Activated gamma-delta T cell (primary cell): Measurements from ENCODE around the gene UGT1A6.
"Not testable (repeated sequence)": the region's sequence is repeated elsewhere in the genome, so short reads cannot be mapped to it uniquely, and the experiment has no call there.

Experiments
- DNase-seq: peaks from one replicate; lab custom pipeline; 2025; lab: John Stamatoyannopoulos, UW
- total RNA-seq, 2 donors: gene quantifications; one replicate each; lab custom pipeline; 2026; lab: John Stamatoyannopoulos, UW

The UGT1A6 gene
- 0 reads per million in 2 donors for total RNA-seq

DNA sequence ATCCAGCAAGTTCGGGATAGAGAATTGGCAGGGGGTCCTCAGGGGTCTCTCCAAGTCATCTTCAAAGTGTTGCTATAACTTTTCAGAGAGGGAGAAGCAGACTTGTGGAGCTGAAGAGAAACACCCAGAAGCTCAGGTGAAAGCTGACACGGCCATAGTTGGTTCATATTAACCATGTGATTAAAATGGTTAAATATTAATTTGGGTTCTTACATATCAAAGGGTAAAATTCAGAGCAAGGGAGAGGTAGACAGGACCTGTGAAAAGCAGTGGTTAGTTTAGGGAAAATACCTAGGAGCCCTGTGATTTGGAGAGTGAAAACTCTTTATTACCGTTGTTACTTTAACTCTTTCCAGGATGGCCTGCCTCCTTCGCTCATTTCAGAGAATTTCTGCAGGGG lies at the start of gene UGT1A6:
TSS of gene UGT1A6 (plus strand) at position 243 of the 400 bp plus-strand sequence. CDS start at position 358, 115 bp downstream.
- no peak for DNase-seq

GRCh38 chr2:233643128-233643527 lies 49.6 kb upstream of the UGT1A6 start:
- no peak for DNase-seq

DNA sequence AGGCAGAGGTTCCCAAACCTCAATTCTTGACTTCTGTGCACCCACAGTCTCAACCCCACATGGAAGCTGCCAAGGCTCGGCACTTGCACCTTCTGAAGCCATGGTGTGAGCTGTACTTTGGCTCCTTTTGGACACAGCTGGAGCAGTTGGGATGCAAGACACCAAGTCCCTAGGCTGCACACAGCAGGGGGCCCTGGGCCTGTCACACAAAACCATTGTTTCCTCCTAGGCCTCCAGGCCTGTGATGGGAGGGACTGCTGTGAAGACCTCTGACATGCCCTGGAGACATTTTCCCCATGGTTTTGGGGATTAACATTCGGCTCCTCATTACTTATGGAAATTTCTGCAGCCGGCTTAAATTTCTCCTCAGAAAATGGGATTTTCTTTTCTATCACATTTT lies 46.7 kb upstream of the UGT1A6 start:
- DNase-seq: not testable (repeated sequence)

DNA sequence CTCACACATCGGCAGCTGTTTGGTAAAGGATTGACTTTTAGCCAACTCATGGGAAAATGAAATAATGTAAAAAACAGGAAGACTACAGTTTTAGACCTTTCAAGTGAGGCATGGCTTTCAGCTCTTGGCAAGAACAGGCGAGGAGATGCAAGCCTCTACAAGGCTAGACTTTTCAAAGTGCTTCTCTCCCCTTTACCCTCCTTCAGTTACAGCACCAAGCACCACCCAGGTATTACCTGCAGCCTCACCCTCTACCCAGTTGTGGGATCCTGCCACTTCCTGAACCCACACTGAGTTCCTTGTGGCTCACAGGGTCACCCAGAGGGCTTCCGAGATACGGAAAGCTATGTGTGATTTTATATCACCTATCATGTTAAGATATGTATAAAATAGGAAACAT lies 41.7 kb upstream of the UGT1A6 start:
- DNase-seq: no peak

DNA sequence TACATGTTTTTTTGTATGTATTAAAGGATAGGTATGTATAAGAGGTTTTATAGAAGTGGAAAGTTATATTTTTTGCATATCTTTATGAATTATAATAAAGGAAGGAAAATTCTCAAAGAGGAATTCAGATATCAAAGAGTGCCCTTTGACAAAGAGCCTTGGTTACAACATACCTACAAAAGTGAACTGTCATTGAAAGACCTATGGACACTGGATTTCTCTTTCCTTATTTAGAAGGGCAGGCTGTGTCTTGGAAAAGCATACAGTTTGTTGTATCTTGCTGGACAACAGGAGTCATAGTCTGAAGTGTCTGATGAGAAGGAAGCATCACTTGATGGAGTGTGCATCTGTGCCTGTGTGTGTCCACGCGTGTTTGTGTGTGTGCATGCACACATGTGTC lies 41.3 kb upstream of the UGT1A6 start:
- DNase-seq: no peak

DNA sequence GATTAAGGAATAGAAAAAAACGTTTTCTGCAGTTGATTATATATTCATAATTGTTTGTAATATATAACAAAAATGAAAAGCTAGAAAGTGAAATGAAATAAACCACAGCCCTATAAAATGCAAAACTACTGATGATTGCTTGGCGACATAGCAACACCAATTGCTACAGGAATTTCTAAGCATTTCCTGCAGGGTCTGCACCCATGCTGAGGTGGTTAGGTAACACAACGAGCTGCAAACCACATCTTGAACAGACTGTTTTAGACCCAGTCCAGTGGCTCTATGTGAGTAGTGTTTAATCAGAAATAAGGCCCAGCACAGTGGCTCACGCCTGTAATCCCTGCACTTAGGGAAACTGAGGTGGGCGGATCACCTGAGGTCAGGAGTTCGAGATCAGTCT lies 38.2 kb upstream of the UGT1A6 start:
- no peak for DNase-seq

- DNase-seq: no peak
These were observed 37.6 kb upstream of the UGT1A6 start for GRCh38 chr2:233655043-233655442.

DNA sequence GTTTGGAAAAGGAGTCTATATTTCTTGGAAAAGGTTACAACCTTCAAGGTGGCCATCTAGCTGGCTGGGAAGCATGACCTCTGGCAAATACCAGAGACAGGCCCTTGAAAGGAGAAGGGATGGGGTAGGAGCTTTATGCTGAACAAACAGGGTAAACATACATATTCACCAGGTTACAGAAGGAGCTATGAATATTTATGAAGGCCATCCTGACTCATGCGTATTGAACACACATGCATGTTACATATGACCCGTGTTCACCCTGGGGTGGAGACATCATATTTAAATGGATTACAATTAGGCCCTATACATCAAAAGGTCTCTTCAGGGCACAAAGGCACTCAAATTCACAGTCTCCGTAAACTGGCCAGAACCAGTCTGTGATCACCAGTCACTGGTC lies 36.7 kb upstream of the UGT1A6 start:
- not testable (repeated sequence) for DNase-seq

DNA sequence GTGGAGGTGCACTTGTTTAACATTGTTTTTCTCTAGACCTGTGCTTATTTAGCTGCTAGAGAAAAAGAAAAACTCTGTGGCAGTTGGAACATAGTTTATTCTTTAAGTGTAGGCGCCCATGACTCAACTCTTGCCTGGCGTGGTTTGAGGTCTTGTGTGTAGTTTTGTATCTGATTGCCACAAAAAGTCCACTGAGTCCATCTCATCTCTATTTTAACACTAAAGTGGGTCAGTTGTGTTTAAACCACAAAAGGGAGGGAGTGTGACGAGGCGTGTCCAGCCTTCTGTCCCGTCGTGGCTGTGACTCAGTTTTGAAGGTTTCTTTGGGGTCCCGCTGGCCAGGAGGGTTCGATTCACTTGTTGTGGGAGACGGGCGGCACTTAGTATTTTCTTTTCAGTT lies 36.2 kb upstream of the UGT1A6 start:
- DNase-seq: no peak

GRCh38 chr2:233658610-233659009 lies 34.1 kb upstream of the UGT1A6 start:
- DNase-seq: no peak

DNA sequence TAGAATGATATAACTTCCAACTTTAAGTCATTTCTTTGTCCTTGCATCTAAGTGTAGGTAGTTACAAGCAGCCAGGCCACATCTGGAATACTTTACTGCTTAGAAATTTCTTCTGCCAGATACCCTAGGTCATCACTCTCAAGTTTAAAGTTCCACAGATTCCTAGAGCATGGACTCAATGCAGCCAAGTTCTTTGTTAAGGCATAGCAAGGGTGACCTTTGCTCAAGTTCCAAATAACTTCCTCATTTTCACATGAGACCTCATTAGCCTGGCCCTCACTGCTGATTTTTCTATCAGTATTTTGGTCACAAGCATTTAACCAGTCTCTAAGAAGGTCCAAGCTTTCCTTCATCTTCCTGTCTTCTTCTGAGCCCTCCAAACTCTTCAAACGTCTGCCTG lies 28.8 kb upstream of the UGT1A6 start:
- no peak for DNase-seq

GRCh38 chr2:233668605-233669260 lies 24.0 kb upstream of the UGT1A6 start:
- DNase-seq: no peak

GRCh38 chr2:233671290-233672161 lies 21.2 kb upstream of the UGT1A6 start, which contains the start of gene UGT1A9:
Gene UGT1A9 (plus strand): TSS chr2:233671898. CDS start chr2:233671935, 37 bp downstream.
- no peak for DNase-seq

GRCh38 chr2:233672886-233673285 lies 19.8 kb upstream of the UGT1A6 start:
- no peak for DNase-seq

- no peak for DNase-seq
These were observed 18.8 kb upstream of the UGT1A6 start for GRCh38 chr2:233673896-233674295.

GRCh38 chr2:233674314-233674713 lies 18.4 kb upstream of the UGT1A6 start:
- DNase-seq: no peak

- no peak for DNase-seq
These were observed 17.7 kb upstream of the UGT1A6 start for GRCh38 chr2:233674995-233675394.

- no peak for DNase-seq
These were observed 16.6 kb upstream of the UGT1A6 start for GRCh38 chr2:233676046-233676445.

- no peak for DNase-seq
These were observed 13.5 kb upstream of the UGT1A6 start for GRCh38 chr2:233679196-233679595.

- DNase-seq: no peak
These were observed 12.2 kb upstream of the UGT1A6 start for GRCh38 chr2:233680361-233681045.

- DNase-seq: no peak
These were observed 11.1 kb upstream of the UGT1A6 start, which contains the start of gene UGT1A7 for GRCh38 chr2:233681521-233682099. Gene UGT1A7 (plus strand): TSS chr2:233681901. CDS start chr2:233681938, 37 bp downstream.

GRCh38 chr2:233684640-233685039 lies 8.1 kb upstream of the UGT1A6 start:
- DNase-seq: no peak
